H1 (cell line): ENCODE data around the gene CDH6. TPM values are rescaled to one million over a fixed set of nuclear protein-coding genes. Genes with fewer than 3 reads are reported as not detected.

ENCODE experiments used
- SP2 ChIP-seq: IDR thresholded peaks from 2 replicates; pipeline ENCODE4 v1.6.1; 2012; ENCODE audit warnings: mild to moderate bottlenecking, low read length, inconsistent platforms
- polyA plus RNA-seq, 7 experiments: library from polyadenylated mRNA; depleted of rRNA in 3 of 7; stranded (reverse) in 5 of 7; unstranded in 2 of 7; fragments of >200 nt in 5 of 7; fragments of 200-250 nt in 2 of 7; gene quantifications; 1 replicate in 5 of 7; 2 replicates in 1 of 7; 4 replicates in 1 of 7; pipeline versions ENCODE4 v1.2.1 to v1.2.3, GENCODE V29; 2011 to 2013; ENCODE audit warnings: missing spikeins in 2 of 7, mixed read lengths in 2 of 7
- total RNA-seq: library from RNA; stranded (reverse); fragmentation: NEBNext Ultra II Directional; extraction: Animal tissue kit (Norgen Biotek cat#: 25700); gene quantifications from 2 replicates; pipeline ENCODE4 v1.2.1, GENCODE V29; 2021
- TF ChIP-seq, protein P1 (sequence below): IDR thresholded peaks from 2 replicates; pipeline ENCODE4 v1.6.1; 2011; ENCODE audit warnings: low read length, improper control_type of control experiment

CDH6 gene
- total and polyA plus RNA-seq, 2 of the 8 experiments (the other 6 are each of a cell fraction or from before 2014, with no cell fraction given) = 1.4 to 1.9 TPM

DNA sequence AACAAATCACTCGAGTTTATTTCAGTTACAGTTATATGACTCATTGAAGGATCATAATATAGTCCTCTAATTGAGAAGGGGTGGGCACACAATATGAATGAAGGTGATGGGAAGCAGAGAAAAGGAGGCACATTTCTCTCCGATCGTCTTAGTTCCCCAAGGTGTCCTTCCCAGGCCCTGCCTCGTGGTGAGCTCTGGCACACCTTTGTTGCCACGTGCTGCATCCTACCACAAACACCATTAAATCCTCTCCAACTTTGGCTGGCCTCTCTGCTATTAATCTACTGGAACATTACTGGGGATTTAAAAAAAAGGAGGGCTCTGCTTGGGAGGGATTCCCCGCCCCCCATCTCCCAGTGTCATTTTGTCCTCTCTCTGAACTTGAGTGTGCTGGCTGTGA is 42.9 kb downstream of the CDH6 start (continued):
- TF ChIP-seq, protein P1, sequence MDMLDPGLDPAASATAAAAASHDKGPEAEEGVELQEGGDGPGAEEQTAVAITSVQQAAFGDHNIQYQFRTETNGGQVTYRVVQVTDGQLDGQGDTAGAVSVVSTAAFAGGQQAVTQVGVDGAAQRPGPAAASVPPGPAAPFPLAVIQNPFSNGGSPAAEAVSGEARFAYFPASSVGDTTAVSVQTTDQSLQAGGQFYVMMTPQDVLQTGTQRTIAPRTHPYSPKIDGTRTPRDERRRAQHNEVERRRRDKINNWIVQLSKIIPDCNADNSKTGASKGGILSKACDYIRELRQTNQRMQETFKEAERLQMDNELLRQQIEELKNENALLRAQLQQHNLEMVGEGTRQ = no peak
- TF ChIP-seq SP2 = no peak
